Measurements from ENCODE around the gene DLL1.

DLL1 gene

DNA sequence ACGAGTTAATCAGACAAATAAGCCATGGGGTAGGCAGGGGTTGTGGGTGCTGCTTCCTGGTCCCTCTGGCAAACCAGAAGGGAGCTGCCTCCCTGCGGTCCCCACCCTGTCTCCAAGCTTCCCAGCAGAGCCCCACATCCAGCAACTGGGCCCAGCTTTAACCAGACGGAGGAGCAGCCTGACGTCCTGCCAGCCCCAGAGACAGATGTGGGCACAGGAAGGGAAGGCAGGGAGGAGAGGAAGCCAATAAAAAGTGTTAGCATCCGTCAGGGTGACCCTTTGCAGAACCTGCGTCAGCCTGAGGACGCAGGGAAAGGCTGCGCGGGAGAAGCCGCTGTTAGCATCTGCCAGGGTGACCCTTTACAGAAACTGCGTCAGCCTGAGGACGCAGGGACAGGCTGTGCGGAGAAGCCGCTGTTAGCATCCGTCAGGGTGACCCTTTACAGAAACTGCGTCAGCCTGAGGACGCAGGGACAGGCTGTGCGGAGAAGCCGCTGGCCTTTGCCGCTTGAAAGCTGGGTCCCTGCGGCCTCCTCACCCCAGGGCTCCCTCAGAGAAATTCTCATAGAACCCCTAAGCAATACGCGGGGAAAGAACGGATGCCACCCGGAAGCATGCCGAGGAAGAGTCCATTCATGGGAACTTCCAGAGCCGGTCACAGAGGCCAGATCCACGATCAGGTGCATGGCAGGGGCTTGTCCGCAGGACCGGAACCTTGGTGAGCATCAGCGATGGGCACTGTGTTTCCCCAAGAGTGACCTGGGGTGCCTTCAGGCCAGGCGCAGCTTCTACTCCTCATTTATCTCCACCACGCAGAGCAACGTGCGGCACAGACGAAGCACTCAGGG, 15.9 kb downstream of the DLL1 start:
- Histone ChIP-seq H3K27me3 (peaks cover 36% of the 10 kb centered on the region), H3K4me3 (ENCODE audit: low read depth in 1 of 2, low read length in 1 of 2) (no peak overlapping the region), H3K9me3 (no peaks in the 10 kb centered on the region), H3K4me1 (ENCODE audit: control insufficient read depth in 1 of 2, insufficient read depth in 1 of 2, low read depth in 1 of 2, low read length in 1 of 2) (peaks cover 20 to 26% of the 10 kb centered on the region in 2 experiments), H3K36me3 (no peaks in the 10 kb centered on the region), H3K27ac (no peak overlapping the region)
- TF ChIP-seq, protein P1, sequence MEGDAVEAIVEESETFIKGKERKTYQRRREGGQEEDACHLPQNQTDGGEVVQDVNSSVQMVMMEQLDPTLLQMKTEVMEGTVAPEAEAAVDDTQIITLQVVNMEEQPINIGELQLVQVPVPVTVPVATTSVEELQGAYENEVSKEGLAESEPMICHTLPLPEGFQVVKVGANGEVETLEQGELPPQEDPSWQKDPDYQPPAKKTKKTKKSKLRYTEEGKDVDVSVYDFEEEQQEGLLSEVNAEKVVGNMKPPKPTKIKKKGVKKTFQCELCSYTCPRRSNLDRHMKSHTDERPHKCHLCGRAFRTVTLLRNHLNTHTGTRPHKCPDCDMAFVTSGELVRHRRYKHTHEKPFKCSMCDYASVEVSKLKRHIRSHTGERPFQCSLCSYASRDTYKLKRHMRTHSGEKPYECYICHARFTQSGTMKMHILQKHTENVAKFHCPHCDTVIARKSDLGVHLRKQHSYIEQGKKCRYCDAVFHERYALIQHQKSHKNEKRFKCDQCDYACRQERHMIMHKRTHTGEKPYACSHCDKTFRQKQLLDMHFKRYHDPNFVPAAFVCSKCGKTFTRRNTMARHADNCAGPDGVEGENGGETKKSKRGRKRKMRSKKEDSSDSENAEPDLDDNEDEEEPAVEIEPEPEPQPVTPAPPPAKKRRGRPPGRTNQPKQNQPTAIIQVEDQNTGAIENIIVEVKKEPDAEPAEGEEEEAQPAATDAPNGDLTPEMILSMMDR (IDR thresholded peaks at IDR 0.05) = no peak

DNA sequence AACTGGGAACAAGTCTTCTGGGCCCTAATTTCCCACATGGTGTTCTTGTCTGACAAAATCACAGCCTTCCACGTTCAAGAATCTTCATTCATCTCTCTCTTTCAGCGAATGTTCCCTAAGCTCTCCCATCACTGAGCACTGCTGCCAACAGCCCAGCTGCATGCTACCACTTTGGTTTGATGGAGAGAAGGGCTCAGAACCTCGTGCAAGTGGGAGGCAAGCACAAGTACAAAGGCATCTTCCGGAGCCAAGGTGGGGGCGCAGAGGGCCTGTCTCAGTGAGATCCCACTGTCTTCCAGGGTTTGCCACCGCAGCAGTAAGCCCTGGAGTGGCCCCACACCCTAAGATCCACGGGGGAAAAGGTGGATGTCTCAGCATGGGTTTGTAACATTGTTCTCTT, 17.2 kb downstream of the DLL1 start:
- TF ChIP-seq, protein P1 (IDR thresholded peaks at IDR 0.05) = no peak

GRCh38 chr6:170273191-170273590, 17.7 kb downstream of the DLL1 start:
- TF ChIP-seq, protein P1 (IDR thresholded peaks at IDR 0.05) = no peak
- H3K4me1 ChIP-seq (ENCODE audit: control insufficient read depth in 1 of 2, insufficient read depth in 1 of 2, low read depth in 1 of 2, low read length in 1 of 2) = peaks cover 12 to 17% of the 10 kb centered on the region in 2 experiments
- no peaks in the 10 kb centered on the region for H3K9me3 ChIP-seq
- H3K4me3 ChIP-seq (ENCODE audit: low read depth in 1 of 2, low read length in 1 of 2) = no peak overlapping the region
- H3K27me3 ChIP-seq = peaks cover 36% of the 10 kb centered on the region
- no peaks in the 10 kb centered on the region for H3K36me3 ChIP-seq
- no peak overlapping the region for H3K27ac ChIP-seq

More for the DNA sequence above, 17.2 kb downstream of the DLL1 start:
- Histone ChIP-seq H3K4me3 (ENCODE audit: low read depth in 1 of 2, low read length in 1 of 2) (no peak overlapping the region), H3K9me3 (no peaks in the 10 kb centered on the region), H3K36me3 (no peaks in the 10 kb centered on the region), H3K27ac (no peak overlapping the region), H3K27me3 (peaks cover 36% of the 10 kb centered on the region), H3K4me1 (ENCODE audit: control insufficient read depth in 1 of 2, insufficient read depth in 1 of 2, low read depth in 1 of 2, low read length in 1 of 2) (peaks cover 17 to 22% of the 10 kb centered on the region in 2 experiments)

DNA sequence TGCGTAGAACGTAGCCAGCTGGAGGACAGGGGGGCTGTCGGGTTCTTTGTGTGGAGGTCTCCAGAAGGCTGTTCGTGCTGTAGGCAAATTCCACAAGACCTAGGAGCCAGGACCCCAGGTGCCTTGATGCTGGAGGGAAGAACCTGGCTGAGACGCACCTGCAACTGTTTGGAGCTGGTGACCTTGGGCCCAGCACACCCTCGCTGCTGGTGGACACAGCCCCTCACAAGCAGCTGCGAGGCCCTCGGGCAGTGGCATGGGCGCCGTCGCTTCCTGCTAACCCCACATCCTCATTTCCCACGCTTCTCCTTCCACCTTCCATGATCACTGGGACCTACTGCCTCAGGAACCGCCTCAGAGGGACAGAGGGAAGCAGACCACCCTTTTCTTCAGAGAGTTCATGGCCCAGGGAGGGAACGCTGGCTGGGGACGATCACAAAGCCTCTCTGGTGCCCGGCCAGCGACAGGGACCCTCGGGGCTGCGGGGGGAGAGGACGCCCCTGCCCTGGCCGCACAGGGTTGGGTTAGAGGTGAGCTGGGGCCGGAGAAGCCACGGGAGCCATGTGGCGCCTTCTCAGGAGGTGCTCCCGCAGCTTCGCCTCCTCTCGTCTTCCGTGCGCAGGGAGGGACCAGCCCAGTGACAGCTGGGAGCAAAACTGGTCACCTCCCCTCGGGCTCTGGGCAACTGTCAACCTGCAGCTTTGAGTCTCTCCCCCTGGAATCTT, 18.4 kb downstream of the DLL1 start:
- TF ChIP-seq, protein P1 (IDR thresholded peaks at IDR 0.05) = no peak
- no peak overlapping the region for H3K27ac ChIP-seq

DNA sequence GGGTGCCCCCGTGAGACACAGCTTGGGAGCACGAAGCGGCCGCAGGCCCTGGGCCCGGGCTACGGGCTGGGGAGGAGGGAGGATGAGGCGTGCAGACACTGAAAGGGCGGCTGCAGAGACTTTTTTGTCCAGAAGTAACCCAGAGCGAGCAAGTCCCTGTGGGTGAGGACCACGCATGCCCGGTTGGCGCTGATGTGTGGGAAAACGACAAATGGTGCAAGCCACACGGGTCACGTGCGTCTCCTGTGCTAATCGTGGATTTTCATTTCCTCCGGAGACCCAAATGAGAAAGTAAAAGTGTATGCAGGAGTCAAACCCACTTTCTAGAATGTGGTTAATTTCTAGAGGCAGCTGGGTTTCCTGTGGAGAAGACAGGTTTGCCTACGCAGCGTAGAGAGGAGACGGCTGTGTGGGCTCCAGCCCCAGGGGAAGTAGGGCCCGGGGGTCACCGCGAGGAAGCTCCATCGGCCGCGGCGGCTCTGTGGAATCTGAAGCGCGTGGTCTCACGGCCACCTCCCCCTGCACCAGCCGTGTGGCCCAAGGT, 19.0 kb downstream of the DLL1 start:
- Histone ChIP-seq H3K9me3 (no peaks in the 10 kb centered on the region), H3K4me3 (ENCODE audit: low read depth in 1 of 2, low read length in 1 of 2) (peak overlapping the region; percentile 53 to 60), H3K27me3 (peaks cover 36% of the 10 kb centered on the region), H3K4me1 (ENCODE audit: control insufficient read depth in 1 of 2, insufficient read depth in 1 of 2, low read depth in 1 of 2, low read length in 1 of 2) (peaks cover 8 to 10% of the 10 kb centered on the region in 2 experiments), H3K27ac (no peak overlapping the region), H3K36me3 (no peaks in the 10 kb centered on the region)
- TF ChIP-seq, protein P1 (IDR thresholded peaks at IDR 0.05) = no peak

More for the DNA sequence above, 18.4 kb downstream of the DLL1 start:
- H3K4me3 ChIP-seq (ENCODE audit: low read depth in 1 of 2, low read length in 1 of 2) = peak overlapping the region; percentile 53 to 60
- H3K9me3 ChIP-seq = no peaks in the 10 kb centered on the region
- peaks cover 36% of the 10 kb centered on the region for H3K27me3 ChIP-seq
- peaks cover 8 to 10% of the 10 kb centered on the region in 2 experiments for H3K4me1 ChIP-seq (ENCODE audit: control insufficient read depth in 1 of 2, insufficient read depth in 1 of 2, low read depth in 1 of 2, low read length in 1 of 2)
- H3K36me3 ChIP-seq = no peaks in the 10 kb centered on the region

All from neutrophil (primary cell).